Loucy (cell line): ENCODE data around the gene PRR12.

Experiments
- H2AFZ ChIP-seq: fragments of 200-600 bp; sonication (generic); 2 replicates; pipeline ENCODE4 v1.6.0; 2016; ENCODE audit warnings: antibody characterized with exemption, mild to moderate bottlenecking, low read length, moderate library complexity
- H3F3A ChIP-seq: fragments of 200-600 bp; 2 replicates; pipeline ENCODE4 v1.6.0; 2016; ENCODE audit warnings: antibody characterized with exemption, low read depth, mild to moderate bottlenecking
- H3K27me3 ChIP-seq: fragments of 200-600 bp; sonication (generic); 2 replicates; pipeline ENCODE4 v1.6.1; 2014; ENCODE audit warnings: low read length, mild to moderate bottlenecking; ENCODE audit not compliant: insufficient read depth, poor library complexity, severe bottlenecking
- H3K36me3 ChIP-seq: fragments of 200-600 bp; sonication (generic); 2 replicates; pipeline ENCODE4 v1.6.1; 2016; ENCODE audit warnings: low read length; ENCODE audit not compliant: insufficient read depth
- H3K4me1 ChIP-seq: fragments of 200-600 bp; sonication (generic); 2 replicates; pipeline ENCODE4 v1.5.1; 2014; ENCODE audit warnings: low read length, mild to moderate bottlenecking; ENCODE audit not compliant: insufficient read depth, poor library complexity, severe bottlenecking
- H3K4me2 ChIP-seq: fragments of 200-600 bp; sonication (generic); 2 replicates; pipeline ENCODE4 v1.6.0; 2014; ENCODE audit warnings: antibody characterized with exemption, low read length, low read depth, mild to moderate bottlenecking; ENCODE audit not compliant: poor library complexity, severe bottlenecking
- H3K4me3 ChIP-seq: fragments of 200-600 bp; sonication (generic); 2 replicates; pipeline ENCODE4 v1.5.1; 2014; ENCODE audit warnings: low read length, mild to moderate bottlenecking, mixed read lengths; ENCODE audit not compliant: poor library complexity, severe bottlenecking
- H3K79me2 ChIP-seq: fragments of 200-600 bp; sonication (generic); 2 replicates; pipeline ENCODE4 v1.6.1; 2014; ENCODE audit warnings: low read length; ENCODE audit not compliant: insufficient read depth
- H3K9ac ChIP-seq: fragments of 200-600 bp; sonication (generic); 2 replicates; pipeline ENCODE4 v1.6.0; 2014; ENCODE audit warnings: mild to moderate bottlenecking, low read depth, low read length, moderate library complexity; ENCODE audit not compliant: poor library complexity, severe bottlenecking
- H3K9me2 ChIP-seq: fragments of 200-600 bp; sonication (generic); replicated peaks from 2 replicates; pipeline ENCODE4 v1.6.1; 2016; ENCODE audit warnings: low read depth, low read length, mixed read lengths
- H3K9me3 ChIP-seq: fragments of 200-600 bp; sonication (generic); 2 replicates; pipeline ENCODE4 v1.6.1; 2014; ENCODE audit warnings: mild to moderate bottlenecking, antibody characterized with exemption, low read length, low read depth; ENCODE audit not compliant: insufficient read depth
- H4K20me1 ChIP-seq: fragments of 200-600 bp; sonication (generic); 2 replicates; pipeline ENCODE4 v1.6.0; 2014; ENCODE audit warnings: antibody characterized with exemption, low read length, mild to moderate bottlenecking; ENCODE audit not compliant: insufficient read depth, poor library complexity, severe bottlenecking
- EZH2phosphoT487 ChIP-seq: fragments of 200-600 bp; IDR thresholded peaks from 2 replicates; pipeline ENCODE4 v1.6.1; 2018; ENCODE audit warnings: antibody characterized with exemption, mild to moderate bottlenecking, moderate library complexity, borderline replicate concordance
- TF ChIP-seq, protein P1 (sequence below): fragments of 200-600 bp; sonication (generic); conservative IDR thresholded peaks from 2 replicates; pipeline ENCODE4 v1.5.1; 2014; ENCODE audit warnings: mild to moderate bottlenecking, antibody characterized with exemption, low read length

The PRR12 gene

DNA sequence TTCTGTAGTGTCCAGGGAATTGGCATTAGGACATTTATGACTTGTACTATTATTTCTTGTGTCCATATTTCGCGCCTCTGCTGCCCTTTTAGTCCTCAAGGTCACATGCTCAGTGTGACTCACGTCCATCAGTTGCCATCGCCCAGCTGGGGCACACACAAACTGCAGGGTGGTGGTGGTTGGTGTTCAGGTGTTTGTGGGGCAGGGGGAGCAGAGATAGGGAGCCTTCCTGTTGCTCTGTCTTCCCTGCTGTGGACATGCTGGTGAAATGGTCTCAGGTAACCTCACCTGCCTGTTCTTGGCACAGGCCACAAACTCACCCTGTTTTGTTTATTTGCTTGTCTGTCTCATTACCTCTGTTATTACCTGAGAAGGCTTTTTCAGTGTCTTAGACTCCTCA lies 22.4 kb downstream of the PRR12 start:
- Histone ChIP-seq H3K27me3 (no peaks in the 10 kb centered on the region), H3K4me1 (no peaks in the 10 kb centered on the region), H3K4me2 (no peak overlapping the region), H3F3A (no peaks in the 10 kb centered on the region), H3K4me3 (no peak overlapping the region), H3K9ac (no peak overlapping the region), H3K79me2 (peaks cover 44% of the 10 kb centered on the region; the same call in 1 of the 2 replicates), H3K36me3 (peaks cover 56% of the 10 kb centered on the region), H4K20me1 (peaks cover 18% of the 10 kb centered on the region), H3K9me3 (no peaks in the 10 kb centered on the region), H3K9me2 (no peaks in the 10 kb centered on the region), H2AFZ (no peak overlapping the region)
- TF ChIP-seq, protein P1, sequence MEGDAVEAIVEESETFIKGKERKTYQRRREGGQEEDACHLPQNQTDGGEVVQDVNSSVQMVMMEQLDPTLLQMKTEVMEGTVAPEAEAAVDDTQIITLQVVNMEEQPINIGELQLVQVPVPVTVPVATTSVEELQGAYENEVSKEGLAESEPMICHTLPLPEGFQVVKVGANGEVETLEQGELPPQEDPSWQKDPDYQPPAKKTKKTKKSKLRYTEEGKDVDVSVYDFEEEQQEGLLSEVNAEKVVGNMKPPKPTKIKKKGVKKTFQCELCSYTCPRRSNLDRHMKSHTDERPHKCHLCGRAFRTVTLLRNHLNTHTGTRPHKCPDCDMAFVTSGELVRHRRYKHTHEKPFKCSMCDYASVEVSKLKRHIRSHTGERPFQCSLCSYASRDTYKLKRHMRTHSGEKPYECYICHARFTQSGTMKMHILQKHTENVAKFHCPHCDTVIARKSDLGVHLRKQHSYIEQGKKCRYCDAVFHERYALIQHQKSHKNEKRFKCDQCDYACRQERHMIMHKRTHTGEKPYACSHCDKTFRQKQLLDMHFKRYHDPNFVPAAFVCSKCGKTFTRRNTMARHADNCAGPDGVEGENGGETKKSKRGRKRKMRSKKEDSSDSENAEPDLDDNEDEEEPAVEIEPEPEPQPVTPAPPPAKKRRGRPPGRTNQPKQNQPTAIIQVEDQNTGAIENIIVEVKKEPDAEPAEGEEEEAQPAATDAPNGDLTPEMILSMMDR: no peak
- TF ChIP-seq EZH2phosphoT487: no peak

DNA sequence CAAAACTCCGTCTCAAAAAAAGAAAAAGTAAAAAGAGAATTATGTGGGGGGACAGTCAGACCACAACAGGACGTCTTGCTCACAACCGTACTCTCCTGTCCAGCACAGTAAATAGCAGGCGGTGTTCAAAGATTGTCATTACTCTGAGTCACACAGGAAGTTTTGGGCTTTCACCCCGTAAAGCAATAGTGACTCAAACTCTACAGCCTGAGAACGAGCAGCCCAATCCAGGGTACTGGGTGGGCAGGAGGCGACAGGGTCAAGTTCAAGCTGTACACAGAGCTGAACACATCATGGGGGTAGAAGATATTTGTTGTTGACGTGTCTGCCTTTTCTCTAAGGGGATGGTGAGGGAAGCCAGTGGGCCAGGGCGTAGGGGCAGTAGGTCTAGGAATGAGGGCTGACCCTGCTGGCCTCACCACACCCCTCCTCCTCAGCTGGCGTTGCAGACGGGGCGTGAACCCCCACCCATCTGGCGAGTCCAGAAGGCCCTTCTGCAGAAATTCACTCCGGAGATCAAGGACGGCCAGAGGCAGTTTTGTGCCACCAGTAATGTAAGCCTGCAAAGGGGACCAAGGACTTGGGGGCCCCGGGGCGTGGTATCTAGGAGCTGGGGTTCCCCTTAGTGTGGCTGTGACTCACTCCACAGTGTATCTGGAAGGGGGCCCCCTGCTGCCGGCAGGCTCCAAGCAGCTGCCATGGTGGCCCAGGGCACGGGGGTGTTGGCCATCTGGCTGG lies 23.3 kb downstream of the PRR12 start:
- H3K79me2 ChIP-seq: peaks cover 35% of the 10 kb centered on the region; the same call in 1 of the 2 replicates
- H3K27me3 ChIP-seq: no peaks in the 10 kb centered on the region
- no peaks in the 10 kb centered on the region for H3K9me3 ChIP-seq
- H3K4me3 ChIP-seq: no peak overlapping the region
- no peak for TF ChIP-seq EZH2phosphoT487
- TF ChIP-seq, protein P1: no peak
- H3K9ac ChIP-seq: no peak overlapping the region
- H3K36me3 ChIP-seq: peaks cover 60% of the 10 kb centered on the region
- H2AFZ ChIP-seq: no peak overlapping the region
- H3K4me1 ChIP-seq: no peaks in the 10 kb centered on the region
- peaks cover 18% of the 10 kb centered on the region for H4K20me1 ChIP-seq
- H3F3A ChIP-seq: no peaks in the 10 kb centered on the region
- no peaks in the 10 kb centered on the region for H3K9me2 ChIP-seq
- H3K4me2 ChIP-seq: no peak overlapping the region

DNA sequence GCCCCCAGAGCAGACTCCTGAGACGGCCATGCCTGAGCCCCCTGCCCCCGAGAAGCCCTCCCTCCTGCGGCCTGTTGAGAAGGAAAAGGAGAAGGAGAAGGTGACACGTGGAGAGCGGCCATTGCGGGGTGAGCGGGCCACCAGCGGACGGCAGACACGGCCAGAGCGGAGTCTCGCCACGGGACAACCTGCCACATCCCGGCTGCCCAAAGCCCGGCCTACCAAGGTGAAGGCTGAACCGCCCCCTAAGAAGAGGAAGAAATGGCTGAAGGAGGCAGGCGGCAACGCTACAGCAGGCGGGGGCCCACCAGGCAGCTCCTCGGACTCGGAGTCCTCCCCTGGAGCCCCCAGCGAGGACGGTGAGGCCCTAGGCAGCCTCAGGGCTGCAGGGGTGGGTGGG lies 24.9 kb downstream of the PRR12 start:
- no peak for TF ChIP-seq EZH2phosphoT487
- TF ChIP-seq, protein P1: no peak
- Histone ChIP-seq H2AFZ (no peak overlapping the region), H3K27me3 (no peaks in the 10 kb centered on the region), H3K4me2 (no peak overlapping the region), H3K9me3 (no peaks in the 10 kb centered on the region), H3K79me2 (peaks cover 26% of the 10 kb centered on the region; the same call in 1 of the 2 replicates), H4K20me1 (peaks cover 18% of the 10 kb centered on the region), H3K9ac (no peak overlapping the region), H3K4me1 (no peaks in the 10 kb centered on the region), H3K36me3 (peaks cover 66% of the 10 kb centered on the region), H3F3A (no peaks in the 10 kb centered on the region), H3K4me3 (no peak overlapping the region), H3K9me2 (no peaks in the 10 kb centered on the region)
